Right lung (tissue), 5 donors: ENCODE measurements around the gene LPP. TPM values are rescaled to one million over a fixed set of nuclear protein-coding genes. Genes with fewer than 3 reads are reported as not detected.

Experiments
- DNase-seq, 2 donors: peaks; one replicate each; pipeline ENCODE4 v3.0.0-alpha.2; 2013
- polyA plus RNA-seq, 5 donors: library from polyadenylated mRNA; unstranded; fragments of 120-200 nt; gene quantifications; one replicate each; pipeline versions ENCODE4 v1.2.1 to v1.2.3, GENCODE V29; 2013; ENCODE audit warnings: inconsistent platforms in 1 of 5, low replicate concordance in 1 of 5; ENCODE audit not compliant: insufficient read length in 5 of 5, insufficient read depth in 1 of 5

LPP gene
- polyA plus RNA-seq, 5 donors: 14.9 to 27.2 (median 23.3) TPM

GRCh38 chr3:188299068-188299467, 145.1 kb downstream of the LPP start:
- no peak for DNase-seq

- no peak for DNase-seq
Measured at GRCh38 chr3:188299708-188300107, 145.8 kb downstream of the LPP start.

GRCh38 chr3:188301147-188301546, 147.2 kb downstream of the LPP start:
- DNase-seq: no peak

GRCh38 chr3:188303286-188303799, 149.4 kb downstream of the LPP start:
- DNase-seq: no peak

GRCh38 chr3:188303823-188304222, 149.9 kb downstream of the LPP start:
- DNase-seq: no peak

GRCh38 chr3:188304501-188304900, 150.5 kb downstream of the LPP start:
- no peak for DNase-seq

GRCh38 chr3:188305220-188305619, 151.3 kb downstream of the LPP start:
- DNase-seq: no peak

- DNase-seq: no peak
Measured at GRCh38 chr3:188306435-188307005, 152.6 kb downstream of the LPP start.

- DNase-seq: no peak
Measured at GRCh38 chr3:188309437-188310269, 155.7 kb downstream of the LPP start.

GRCh38 chr3:188310270-188310710, 156.3 kb downstream of the LPP start:
- DNase-seq: no peak

- no peak for DNase-seq
Measured at GRCh38 chr3:188315553-188315952, 161.6 kb downstream of the LPP start.

GRCh38 chr3:188316021-188316722, 162.2 kb downstream of the LPP start:
- no peak for DNase-seq

- no peak for DNase-seq
Measured at GRCh38 chr3:188316723-188317070, 162.7 kb downstream of the LPP start.

GRCh38 chr3:188319569-188319968, 165.6 kb downstream of the LPP start:
- DNase-seq: no peak

GRCh38 chr3:188320757-188321156, 166.8 kb downstream of the LPP start:
- DNase-seq: no peak

- no peak for DNase-seq
Measured at GRCh38 chr3:188321258-188321657, 167.3 kb downstream of the LPP start.

GRCh38 chr3:188322135-188322887, 168.4 kb downstream of the LPP start:
- DNase-seq: no peak

- DNase-seq: no peak
Measured at GRCh38 chr3:188323067-188323842, 169.3 kb downstream of the LPP start.

GRCh38 chr3:188326111-188326510, 172.2 kb downstream of the LPP start:
- DNase-seq: no peak

GRCh38 chr3:188326968-188327367, 173.0 kb downstream of the LPP start:
- DNase-seq: no peak

GRCh38 chr3:188327433-188327832, 173.5 kb downstream of the LPP start:
- DNase-seq: no peak
